ENCODE data around the gene MAST4.

GRCh38 chr5:67100301-67100700 lies 504.1 kb downstream of the MAST4 start:
- TF ChIP-seq EZH2phosphoT487 (IDR thresholded peaks at IDR 0.05; ENCODE audit: insufficient read depth, low read depth) (no peak), EZH2 (IDR thresholded peaks at IDR 0.05; ENCODE audit: insufficient read depth, poor library complexity, severe bottlenecking) (no peak)
